HCT116 (cell line): ENCODE data around the gene TMC2. TPM values are rescaled to one million over a fixed set of nuclear protein-coding genes. Genes with fewer than 3 reads are reported as not detected.

Source experiments
- ATAC-seq: fragments of 200-7000 bp; cut with Tn5 transposase; 2 replicates; pipeline ENCODE4 v1.9.1; 2020; ENCODE audit warnings: mild to moderate bottlenecking, moderate library complexity
- BruUV-seq: library from RNA; stranded (reverse); fragments of 400-500 nt; replicated peaks from 2 replicates; lab custom pipeline; 2021; lab: Mats Ljungman, UMichigan
- CTCF ChIA-PET: fragments of 300-600 bp; sonication (Branson Sonifier 250); formaldehyde crosslinking; loops from one replicate; lab custom pipeline; 2021; ENCODE audit warnings: antibody characterized with exemption; lab: Charles Lee
- POLR2A ChIA-PET: fragments of 300-600, 350-600 bp; sonication (Branson Sonifier 250); formaldehyde crosslinking; loops from one replicate; lab custom pipeline; 2021; ENCODE audit warnings: antibody characterized with exemption; lab: Charles Lee
- RAD21 ChIA-PET, 2 experiments: fragments of 300-600 bp; sonication (Branson Sonifier 250); formaldehyde crosslinking; loops; one replicate each; lab custom pipeline; 2023; ENCODE audit warnings: low total read pairs in 2 of 2; ENCODE audit not compliant: uncharacterized antibody in 2 of 2, unreplicated experiment in 2 of 2, low non-redundant PET in 1 of 2; lab: Charles Lee
- DNase-seq: peaks from one replicate; pipeline ENCODE4 v3.0.0-alpha.2; 2010; ENCODE audit warnings: low read depth, low spot score
- H2AFZ ChIP-seq: fragments of 200-600 bp; shearing (Covaris generic), sonication (generic); 2 replicates; pipeline ENCODE4 v1.6.1; 2017; ENCODE audit warnings: low read depth, mixed run types, mixed read lengths, antibody characterized with exemption, low read length; ENCODE audit not compliant: poor library complexity, severe bottlenecking
- H3K27ac ChIP-seq: 2 replicates; pipeline ENCODE4 v1.5.1; 2012; ENCODE audit warnings: low read depth, low read length
- H3K27me3 ChIP-seq: fragments of 200-600 bp; sonication (generic); 2 replicates; pipeline ENCODE4 v1.6.1; 2016; ENCODE audit warnings: mixed run types, low read length, mixed read lengths; ENCODE audit not compliant: insufficient read depth
- H3K36me3 ChIP-seq, 2 experiments: fragments of 200-500 bp in 1 of 2; fragments of 200-600 bp in 1 of 2; sonication (Bioruptor generic) in 1 of 2; sonication (generic) in 1 of 2; 2 replicates each; pipeline versions ENCODE4 v1.5.1 to v1.6.1; 2014 to 2016; ENCODE audit warnings: low read length in 2 of 2, inconsistent platforms in 1 of 2, mixed read lengths in 1 of 2, mixed run types in 1 of 2; ENCODE audit not compliant: insufficient read depth in 2 of 2, control insufficient read depth in 1 of 2
- H3K4me1 ChIP-seq, 2 experiments: fragments of 200-600 bp in 1 of 2; sonication (generic) in 1 of 2; 2 replicates each; pipeline versions ENCODE4 v1.5.1 to v1.6.1; 2012 to 2017; ENCODE audit warnings: low read length in 2 of 2, inconsistent platforms in 1 of 2, mild to moderate bottlenecking in 1 of 2, mixed read lengths in 1 of 2, mixed run types in 1 of 2, moderate library complexity in 1 of 2; ENCODE audit not compliant: insufficient read depth in 2 of 2, control insufficient read depth in 1 of 2
- H3K4me2 ChIP-seq: fragments of 200-600 bp; sonication (generic); 2 replicates; pipeline ENCODE4 v1.6.1; 2017; ENCODE audit warnings: mixed run types, low read length, mixed read lengths
- H3K4me3 ChIP-seq, 2 experiments: fragments of 200-600 bp in 1 of 2; sonication (generic) in 1 of 2; replicated peaks in 1 of 2; 2 replicates each; pipeline ENCODE4 v1.5.1; 2011 to 2016; ENCODE audit warnings: low read length in 2 of 2, control low read depth in 1 of 2, low read depth in 1 of 2, mild to moderate bottlenecking in 1 of 2, mixed read lengths in 1 of 2, mixed run types in 1 of 2
- H3K79me2 ChIP-seq: fragments of 200-600 bp; sonication (generic); 2 replicates; pipeline ENCODE4 v1.6.1; 2017; ENCODE audit warnings: mild to moderate bottlenecking, mixed run types, low read length, moderate library complexity, mixed read lengths; ENCODE audit not compliant: insufficient read depth
- H3K9ac ChIP-seq: fragments of 200-600 bp; sonication (generic); 2 replicates; pipeline ENCODE4 v1.6.1; 2016; ENCODE audit warnings: low read length, mixed read lengths
- H3K9me2 ChIP-seq: fragments of 200-600 bp; sonication (generic), shearing (Covaris generic); 2 replicates; pipeline ENCODE4 v1.6.1; 2017; ENCODE audit warnings: mixed run types, mild to moderate bottlenecking, moderate library complexity; ENCODE audit not compliant: insufficient read depth
- H3K9me3 ChIP-seq, 2 experiments: fragments of 200-500 bp in 1 of 2; fragments of 200-600 bp in 1 of 2; sonication (Bioruptor generic) in 1 of 2; sonication (generic) in 1 of 2; 2 replicates each; pipeline ENCODE4 v1.6.1; 2014 to 2017; ENCODE audit warnings: low read length in 2 of 2, mixed read lengths in 2 of 2, inconsistent platforms in 1 of 2, low read depth in 1 of 2, mild to moderate bottlenecking in 1 of 2, mixed run types in 1 of 2, moderate library complexity in 1 of 2; ENCODE audit not compliant: control insufficient read depth in 1 of 2, insufficient read depth in 1 of 2
- H4K20me1 ChIP-seq: fragments of 200-600 bp; sonication (generic), shearing (Covaris generic); 2 replicates; pipeline ENCODE4 v1.6.1; 2017; ENCODE audit warnings: mixed run types, mild to moderate bottlenecking, moderate library complexity; ENCODE audit not compliant: insufficient read depth
- CEBPB ChIP-seq: IDR thresholded peaks from 2 replicates; pipeline ENCODE4 v1.6.1; 2012; ENCODE audit warnings: low read depth
- EZH2 ChIP-seq: fragments of 200-600 bp; sonication (generic); IDR thresholded peaks from 2 replicates; pipeline ENCODE4 v1.6.1; 2017; ENCODE audit warnings: antibody characterized with exemption, mixed run types
- FOSL1 ChIP-seq: IDR thresholded peaks from 2 replicates; pipeline ENCODE4 v1.6.1; 2012; ENCODE audit warnings: low read depth
- JUND ChIP-seq: IDR thresholded peaks from 2 replicates; pipeline ENCODE4 v1.6.1; 2012
- SIN3A ChIP-seq: IDR thresholded peaks from 2 replicates; pipeline ENCODE4 v1.6.1; 2012; ENCODE audit warnings: low read depth
- SRF ChIP-seq: IDR thresholded peaks from 2 replicates; pipeline ENCODE4 v1.6.1; 2012; ENCODE audit warnings: low read depth
- YY1 ChIP-seq: IDR thresholded peaks from 2 replicates; pipeline ENCODE4 v1.6.1; 2011; ENCODE audit warnings: low read length, low read depth, moderate library complexity, mild to moderate bottlenecking; ENCODE audit not compliant: insufficient replicate concordance; ENCODE audit errors: extremely low read depth
- ZFX ChIP-seq: fragments of 450-650 bp; IDR thresholded peaks from 2 replicates; pipeline ENCODE4 v1.6.1; 2017
- intact Hi-C: fragments of 100-400 bp; cut with micrococcal nuclease; formaldehyde crosslinking; loops from 2 replicates; pipeline ENCODE4 v1.10.0; 2022
- total RNA-seq: library from RNA; stranded (reverse); gene quantifications from one replicate; pipeline ENCODE4 v1.2.1, GENCODE V29; 2021; ENCODE audit not compliant: unreplicated experiment
- TF ChIP-seq, protein P1 (sequence below): IDR thresholded peaks from 2 replicates; pipeline ENCODE4 v1.6.1; 2012
- TF ChIP-seq, protein P2 (sequence below): IDR thresholded peaks from 2 replicates; pipeline ENCODE4 v1.6.1; 2012
- TF ChIP-seq, protein P3 (sequence below): IDR thresholded peaks from 2 replicates; pipeline ENCODE4 v1.6.1; 2012; ENCODE audit warnings: low read depth

TMC2 gene
- total RNA-seq, 1 experiment from 2014 or later = not detected

- Histone ChIP-seq H3K4me1 (no peaks in the 10 kb centered on the region), H2AFZ (no peak overlapping the region), H3K9ac (no peak overlapping the region), H3K27ac (no peak overlapping the region), H3K9me3 (no peaks in the 10 kb centered on the region), H3K36me3 (no peaks in the 10 kb centered on the region), H3K27me3 (peaks cover 9% of the 10 kb centered on the region; the same call in 1 of the 2 replicates), H4K20me1 (no peaks in the 10 kb centered on the region), H3K9me2 (no peaks in the 10 kb centered on the region), H3K4me2 (no peak overlapping the region), H3K79me2 (no peaks in the 10 kb centered on the region), H3K4me3 (no peak overlapping the region)
- no peak for DNase-seq
- BruUV-seq = no TSS peak
- TF ChIP-seq, protein P1, sequence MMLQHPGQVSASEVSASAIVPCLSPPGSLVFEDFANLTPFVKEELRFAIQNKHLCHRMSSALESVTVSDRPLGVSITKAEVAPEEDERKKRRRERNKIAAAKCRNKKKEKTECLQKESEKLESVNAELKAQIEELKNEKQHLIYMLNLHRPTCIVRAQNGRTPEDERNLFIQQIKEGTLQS = no peak
- no peak for TF ChIP-seq JUND
- no peak for TF ChIP-seq ZFX
- TF ChIP-seq SRF = no peak
- TF ChIP-seq, protein P2, sequence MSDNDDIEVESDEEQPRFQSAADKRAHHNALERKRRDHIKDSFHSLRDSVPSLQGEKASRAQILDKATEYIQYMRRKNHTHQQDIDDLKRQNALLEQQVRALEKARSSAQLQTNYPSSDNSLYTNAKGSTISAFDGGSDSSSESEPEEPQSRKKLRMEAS = no peak
- TF ChIP-seq FOSL1 = no peak
- TF ChIP-seq YY1 = no peak
- no peak for TF ChIP-seq EZH2
- TF ChIP-seq, protein P3, sequence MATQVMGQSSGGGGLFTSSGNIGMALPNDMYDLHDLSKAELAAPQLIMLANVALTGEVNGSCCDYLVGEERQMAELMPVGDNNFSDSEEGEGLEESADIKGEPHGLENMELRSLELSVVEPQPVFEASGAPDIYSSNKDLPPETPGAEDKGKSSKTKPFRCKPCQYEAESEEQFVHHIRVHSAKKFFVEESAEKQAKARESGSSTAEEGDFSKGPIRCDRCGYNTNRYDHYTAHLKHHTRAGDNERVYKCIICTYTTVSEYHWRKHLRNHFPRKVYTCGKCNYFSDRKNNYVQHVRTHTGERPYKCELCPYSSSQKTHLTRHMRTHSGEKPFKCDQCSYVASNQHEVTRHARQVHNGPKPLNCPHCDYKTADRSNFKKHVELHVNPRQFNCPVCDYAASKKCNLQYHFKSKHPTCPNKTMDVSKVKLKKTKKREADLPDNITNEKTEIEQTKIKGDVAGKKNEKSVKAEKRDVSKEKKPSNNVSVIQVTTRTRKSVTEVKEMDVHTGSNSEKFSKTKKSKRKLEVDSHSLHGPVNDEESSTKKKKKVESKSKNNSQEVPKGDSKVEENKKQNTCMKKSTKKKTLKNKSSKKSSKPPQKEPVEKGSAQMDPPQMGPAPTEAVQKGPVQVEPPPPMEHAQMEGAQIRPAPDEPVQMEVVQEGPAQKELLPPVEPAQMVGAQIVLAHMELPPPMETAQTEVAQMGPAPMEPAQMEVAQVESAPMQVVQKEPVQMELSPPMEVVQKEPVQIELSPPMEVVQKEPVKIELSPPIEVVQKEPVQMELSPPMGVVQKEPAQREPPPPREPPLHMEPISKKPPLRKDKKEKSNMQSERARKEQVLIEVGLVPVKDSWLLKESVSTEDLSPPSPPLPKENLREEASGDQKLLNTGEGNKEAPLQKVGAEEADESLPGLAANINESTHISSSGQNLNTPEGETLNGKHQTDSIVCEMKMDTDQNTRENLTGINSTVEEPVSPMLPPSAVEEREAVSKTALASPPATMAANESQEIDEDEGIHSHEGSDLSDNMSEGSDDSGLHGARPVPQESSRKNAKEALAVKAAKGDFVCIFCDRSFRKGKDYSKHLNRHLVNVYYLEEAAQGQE = no peak
- no peak for TF ChIP-seq SIN3A
- no peak for TF ChIP-seq CEBPB
- ChIA-PET POLR2A (no interaction called here), CTCF (interaction anchor here (1.2 kb wide), 1 partner anchor 23 kb away, joined by 3 read pairs; no protein-coding TSS in a partner anchor), RAD21 (no interaction called here)
- ATAC-seq = no peak
- intact Hi-C loops = no loop called here
These were observed 7.8 kb downstream of the TMC2 start for GRCh38 chr20:2544211-2544610.
